GM19463 (cell line): ENCODE data around the gene CDC5L.
"Not testable (repeated sequence)": the region's sequence is repeated elsewhere in the genome, so short reads cannot be mapped to it uniquely, and the experiment has no call there.

Source experiments
- ATAC-seq: cut with Tn5 transposase; IDR thresholded peaks from one replicate; pipeline ENCODE4 v1.9.1; 2021; ENCODE audit warnings: mild to moderate bottlenecking, moderate library complexity; ENCODE audit not compliant: unreplicated experiment

The CDC5L gene

DNA sequence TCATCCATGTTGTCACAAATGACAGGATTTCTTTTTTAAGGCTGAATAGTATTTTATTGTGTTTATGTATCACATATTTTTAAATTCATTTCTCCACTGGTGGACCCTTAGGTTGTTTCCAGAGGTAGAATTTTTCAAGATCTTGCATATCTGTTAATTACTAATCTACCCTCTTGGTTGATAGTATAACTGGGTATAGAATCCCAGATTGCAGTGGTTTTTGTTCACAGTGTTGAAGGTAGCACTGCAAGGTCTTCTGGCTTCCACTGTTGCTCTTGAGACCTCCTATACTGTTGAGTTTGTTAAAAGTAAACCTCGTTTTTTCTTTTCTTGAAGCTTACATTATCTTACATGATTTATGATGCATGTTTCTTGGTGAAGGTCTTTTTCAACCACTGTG lies 22.9 kb downstream of the CDC5L start:
- no peak for ATAC-seq

DNA sequence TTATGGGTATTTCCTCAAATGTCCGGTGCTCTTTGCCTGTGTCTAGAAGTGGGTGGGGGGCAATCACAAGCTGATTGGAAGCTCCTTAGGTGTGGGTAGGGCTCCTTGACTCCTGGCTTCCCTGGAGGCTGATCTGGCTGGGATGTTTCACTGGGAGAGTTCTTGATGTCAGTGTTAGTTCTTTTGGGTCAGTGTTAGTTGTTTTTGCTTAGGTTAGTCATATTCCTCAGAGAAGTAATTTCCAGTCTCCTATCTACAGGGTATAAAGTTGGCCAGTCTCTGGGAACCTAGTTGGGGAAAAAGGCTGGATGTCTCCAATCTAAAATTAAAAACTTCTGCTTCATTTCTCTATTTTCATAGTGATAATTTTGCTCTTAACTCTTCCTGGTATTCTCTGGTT lies 23.6 kb downstream of the CDC5L start:
- no peak for ATAC-seq

DNA sequence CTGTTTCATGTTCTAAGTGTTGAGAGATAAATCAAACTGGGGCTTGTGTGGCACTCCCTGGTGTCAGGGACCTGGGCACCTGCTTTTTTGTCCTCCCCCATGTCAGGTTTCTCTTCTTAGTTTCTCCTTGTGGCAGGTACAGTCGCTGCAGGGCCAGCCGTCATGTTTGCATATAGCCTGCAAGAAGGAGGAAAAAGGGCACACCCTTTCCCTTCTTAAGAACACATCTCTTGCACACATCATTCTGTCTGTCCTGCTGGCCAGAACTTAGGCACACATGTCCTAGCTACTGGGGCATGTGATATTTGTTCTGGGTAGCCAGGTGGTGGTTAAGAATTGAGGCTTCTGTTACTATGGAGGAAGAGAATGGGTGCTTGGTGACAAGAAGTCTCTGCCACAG lies 27.9 kb downstream of the CDC5L start:
- no peak for ATAC-seq

DNA sequence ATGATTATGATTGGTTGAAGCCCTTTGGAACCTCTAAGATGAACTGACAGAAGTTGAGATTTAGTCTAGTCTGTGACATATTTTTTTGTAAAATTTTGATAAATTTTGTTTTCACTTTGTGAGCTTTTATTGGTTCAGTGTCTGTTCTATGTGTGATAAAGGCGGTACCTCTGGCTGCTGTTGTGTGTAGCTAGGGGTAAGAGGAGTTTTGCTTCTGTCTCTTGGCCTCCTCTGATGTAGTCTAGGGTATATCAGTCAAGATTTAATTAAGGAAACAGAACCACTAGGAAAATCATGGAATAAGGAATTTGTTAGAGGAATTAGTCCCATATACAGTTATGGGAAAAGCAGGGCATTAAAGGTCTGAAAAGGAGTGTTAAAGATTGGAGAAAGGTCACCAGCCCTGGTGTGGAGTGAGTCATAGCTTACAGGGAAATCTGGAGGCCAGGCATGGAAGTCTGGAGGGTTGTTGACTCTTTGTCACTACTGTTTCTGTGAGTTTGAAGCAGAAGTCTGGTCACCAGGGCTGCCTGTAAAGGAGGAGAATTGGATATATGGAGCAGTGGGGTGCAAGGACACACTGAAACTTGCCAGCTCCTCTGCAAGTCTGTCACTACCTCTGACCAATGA lies 28.5 kb downstream of the CDC5L start:
- no peak for ATAC-seq

DNA sequence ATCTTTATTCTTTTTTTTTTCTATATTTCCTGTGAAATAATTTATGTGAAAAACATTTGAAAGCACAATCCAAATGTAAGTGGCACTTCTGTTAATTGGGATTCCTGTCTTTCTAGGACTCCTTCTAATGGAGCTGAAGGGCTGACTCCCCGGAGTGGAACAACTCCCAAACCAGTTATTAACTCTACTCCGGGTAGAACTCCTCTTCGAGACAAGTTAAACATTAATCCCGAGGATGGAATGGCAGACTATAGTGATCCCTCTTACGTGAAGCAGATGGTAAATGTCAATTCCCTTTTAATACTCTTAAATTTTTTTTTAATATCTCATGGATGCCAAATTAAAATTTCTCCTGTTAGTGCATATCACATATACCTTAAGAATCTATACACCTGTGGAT lies 35.0 kb downstream of the CDC5L start:
- ATAC-seq, result no peak

DNA sequence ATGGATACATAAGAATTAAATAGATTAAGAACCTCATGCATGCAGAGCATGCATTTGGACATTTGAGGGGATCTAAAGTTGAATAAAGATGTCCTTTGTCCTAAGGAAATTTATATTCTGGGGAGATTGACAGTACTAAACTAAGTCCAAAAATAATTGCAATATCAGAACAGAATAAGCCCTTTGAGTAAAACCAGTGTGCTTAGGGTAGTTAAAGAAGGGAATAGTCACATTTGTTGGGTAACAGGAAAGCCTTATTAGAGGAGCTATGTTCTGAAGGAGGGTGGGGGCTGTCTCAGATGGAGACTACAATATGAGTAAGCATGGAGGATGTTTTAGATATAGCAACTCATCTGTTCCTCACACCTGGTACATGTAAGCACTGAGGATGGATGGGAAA lies 35.8 kb downstream of the CDC5L start:
- ATAC-seq, result no peak

DNA sequence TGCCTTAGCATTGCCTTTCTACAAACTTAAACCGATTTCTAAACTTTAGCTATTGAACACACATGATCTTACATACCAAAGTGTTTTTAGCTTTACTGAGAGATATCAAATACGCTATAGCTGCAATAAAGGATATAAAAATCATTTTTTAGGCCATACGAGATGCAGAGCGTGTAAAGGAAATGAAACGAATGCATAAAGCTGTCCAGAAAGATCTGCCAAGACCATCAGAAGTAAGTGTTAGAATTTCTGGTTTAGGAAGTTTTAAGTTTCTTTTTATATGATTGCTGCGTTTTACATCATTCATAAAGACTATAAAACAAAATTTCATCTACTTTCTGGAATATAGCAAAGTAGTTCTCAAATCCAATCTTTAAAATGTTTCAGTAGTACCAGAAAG lies 38.4 kb downstream of the CDC5L start:
- no peak for ATAC-seq

DNA sequence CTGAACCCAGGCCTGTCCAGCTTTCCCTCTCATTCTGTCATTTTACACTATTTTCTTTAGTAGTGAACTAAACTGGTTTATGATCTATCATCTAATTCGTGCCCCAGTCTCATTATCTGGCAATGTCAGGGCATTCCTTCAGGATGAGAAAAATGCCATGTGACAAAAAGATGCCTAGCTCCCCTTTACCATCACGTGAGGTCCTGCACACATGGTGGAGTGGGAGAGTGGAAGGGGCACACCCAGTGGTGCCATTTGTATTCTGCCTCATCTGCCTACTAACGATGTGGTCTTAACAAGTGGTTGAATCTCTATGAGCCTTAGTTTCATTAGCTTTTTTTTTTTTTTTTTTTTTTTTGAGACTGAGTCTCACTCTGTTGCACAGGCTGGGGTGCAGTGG lies 41.2 kb downstream of the CDC5L start:
- ATAC-seq, result no peak

DNA sequence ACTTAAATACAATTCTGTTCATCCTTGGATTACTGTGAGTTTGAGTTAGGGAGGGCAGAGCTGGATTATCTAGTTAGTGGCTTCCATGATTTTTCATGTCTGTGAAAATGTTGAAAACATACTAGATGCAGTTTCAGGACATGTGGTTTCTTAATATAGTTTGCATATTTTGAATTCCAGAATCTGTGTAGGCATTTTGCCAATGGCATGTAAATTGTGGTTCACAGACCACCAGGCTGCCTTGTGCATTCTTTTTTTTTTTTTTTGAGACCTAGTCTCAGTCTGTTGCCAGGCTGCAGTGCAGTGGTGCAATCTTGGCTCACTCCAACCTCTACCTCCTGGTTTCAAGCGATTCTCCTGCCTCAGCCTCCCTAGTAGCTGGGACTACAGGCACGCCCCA lies 42.8 kb downstream of the CDC5L start:
- ATAC-seq, result no peak

DNA sequence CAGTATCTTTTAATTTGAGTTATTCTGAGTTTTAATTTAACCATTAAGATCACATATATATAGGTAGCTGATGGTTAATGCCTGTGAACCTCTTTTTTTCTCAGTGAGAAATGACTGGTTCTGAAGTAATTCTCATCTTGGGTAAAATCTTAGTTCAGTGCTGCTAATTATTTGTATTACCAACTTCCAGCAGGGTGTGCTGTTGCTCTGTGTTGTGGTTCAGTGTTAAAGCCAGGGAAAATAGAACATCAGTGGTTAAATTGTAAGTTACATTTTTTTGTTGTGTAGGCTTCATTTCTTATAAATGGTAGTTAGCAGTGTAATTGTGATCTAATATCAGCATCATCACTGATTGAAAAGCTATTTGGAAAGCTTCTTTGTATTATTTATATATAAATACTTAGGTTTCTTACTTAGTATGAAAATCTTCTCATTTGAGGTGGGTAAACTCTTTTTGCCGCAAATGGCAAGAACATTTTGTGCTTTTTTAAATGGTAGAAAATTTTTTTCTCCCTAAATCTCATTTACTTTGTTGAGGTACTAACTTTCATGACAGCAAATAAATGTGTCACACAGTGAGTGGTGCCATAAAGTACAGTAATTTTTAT lies 43.7 kb downstream of the CDC5L start:
- ATAC-seq, result no peak

DNA sequence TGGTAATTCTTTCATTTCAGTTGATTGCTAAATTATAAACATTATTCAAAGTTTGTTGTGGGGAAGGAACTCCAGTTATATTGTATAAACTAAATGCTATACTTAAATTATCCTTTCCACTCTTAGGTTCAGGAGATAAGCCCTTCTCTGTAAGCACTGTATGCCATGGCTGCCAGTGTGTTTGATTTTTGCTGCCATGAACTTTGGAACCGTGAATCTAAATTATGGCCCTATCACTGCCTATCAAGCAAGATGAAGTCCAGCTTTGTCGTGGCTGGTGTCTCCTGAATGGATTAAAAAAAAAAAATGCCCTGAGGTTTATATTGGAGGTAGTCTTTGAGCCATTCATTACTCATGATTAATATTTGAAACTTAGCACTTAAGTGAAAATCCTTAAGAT lies 44.7 kb downstream of the CDC5L start:
- ATAC-seq, result no peak

DNA sequence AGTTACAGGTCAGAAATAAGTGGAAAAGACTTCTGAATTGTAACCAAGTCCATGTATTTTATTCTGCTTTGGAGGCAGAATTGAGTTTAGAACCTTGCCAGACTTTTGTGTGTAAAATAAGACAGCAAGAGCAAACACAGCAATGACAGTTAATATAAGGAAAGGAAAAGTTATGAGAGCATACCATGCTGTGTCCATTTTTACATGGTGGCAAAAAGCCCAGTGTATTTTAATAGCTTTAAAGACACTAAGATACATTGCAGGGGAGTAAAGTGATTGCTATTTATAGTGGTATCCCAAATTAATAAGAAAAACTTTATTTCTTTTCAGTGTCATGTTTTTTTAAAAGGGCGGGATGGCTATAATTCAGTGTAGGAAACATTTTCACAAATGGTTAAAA lies 45.2 kb downstream of the CDC5L start:
- ATAC-seq, result no peak

DNA sequence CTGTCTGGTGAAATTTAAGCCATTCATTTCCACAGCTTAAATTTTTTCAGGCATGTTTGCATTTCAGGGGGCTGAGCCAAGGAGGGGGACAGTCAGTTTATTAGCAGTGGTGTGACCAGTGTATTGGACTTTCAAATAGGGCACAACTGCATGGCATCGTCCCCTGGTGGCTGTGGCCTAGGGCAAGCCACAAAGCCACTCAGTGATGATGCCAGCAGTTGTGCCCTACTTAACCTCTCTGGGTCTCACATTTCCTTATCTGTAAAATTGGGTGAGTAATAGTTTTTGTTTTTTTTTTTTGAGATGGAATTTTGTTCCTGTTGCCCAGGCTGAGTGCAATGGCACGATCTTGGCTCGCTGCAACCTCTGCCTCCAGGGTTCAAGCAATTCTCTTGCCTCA lies 48.0 kb downstream of the CDC5L start:
- ATAC-seq, result no peak

DNA sequence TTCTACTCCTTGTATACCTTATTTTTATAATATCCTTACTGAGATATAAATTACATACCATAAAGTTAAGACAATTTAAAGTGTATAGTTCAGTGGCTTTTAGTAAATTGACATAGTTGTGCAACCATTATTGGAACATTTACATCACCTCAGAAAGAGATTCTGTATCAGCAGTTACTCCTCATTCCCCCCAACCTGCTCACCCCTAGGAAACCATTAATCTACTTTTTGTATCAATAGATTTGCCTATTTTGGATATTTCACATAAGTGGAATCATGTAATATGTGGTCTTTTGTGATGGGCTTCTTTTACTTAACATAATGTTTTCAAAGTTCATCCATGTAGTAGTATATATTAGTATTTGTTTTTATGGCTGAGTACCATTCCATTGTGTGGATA lies 51.3 kb downstream of the CDC5L start:
- no peak for ATAC-seq

DNA sequence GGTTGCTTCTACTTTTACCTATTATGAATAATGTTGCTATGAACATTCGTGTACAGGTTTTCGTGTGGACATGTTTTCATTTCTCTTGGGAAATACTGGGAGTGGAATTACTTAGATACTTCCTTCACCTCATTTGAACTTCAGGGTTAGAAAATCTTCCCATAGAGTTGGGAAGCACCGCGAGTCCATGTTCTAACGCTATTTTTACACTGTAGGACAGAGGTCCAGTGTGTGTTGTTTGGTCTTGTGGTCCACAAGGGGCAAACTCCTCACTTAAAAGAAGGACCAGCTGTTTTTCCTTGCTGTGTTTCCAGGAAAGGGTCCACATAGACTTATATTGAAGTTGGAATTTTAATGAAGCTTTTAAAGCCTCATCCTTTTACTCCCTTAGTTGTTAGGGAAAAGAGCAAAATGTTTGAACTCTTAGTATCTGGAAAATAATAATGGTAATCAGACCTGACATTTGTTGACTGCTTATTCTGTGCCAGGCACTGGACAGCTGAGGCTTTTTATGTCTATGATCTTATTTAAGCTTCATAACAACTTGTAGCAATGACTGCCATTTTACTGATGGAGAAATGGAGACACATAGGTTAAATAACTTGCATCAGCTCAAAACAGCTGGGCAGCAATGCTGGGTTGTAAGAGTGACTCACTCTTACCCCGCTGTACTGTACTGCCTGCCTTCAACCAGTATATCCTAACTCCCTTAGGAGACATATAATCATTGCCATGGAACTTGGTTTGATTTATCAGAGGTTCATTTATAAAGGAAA lies 52.0 kb downstream of the CDC5L start:
- no peak for ATAC-seq

DNA sequence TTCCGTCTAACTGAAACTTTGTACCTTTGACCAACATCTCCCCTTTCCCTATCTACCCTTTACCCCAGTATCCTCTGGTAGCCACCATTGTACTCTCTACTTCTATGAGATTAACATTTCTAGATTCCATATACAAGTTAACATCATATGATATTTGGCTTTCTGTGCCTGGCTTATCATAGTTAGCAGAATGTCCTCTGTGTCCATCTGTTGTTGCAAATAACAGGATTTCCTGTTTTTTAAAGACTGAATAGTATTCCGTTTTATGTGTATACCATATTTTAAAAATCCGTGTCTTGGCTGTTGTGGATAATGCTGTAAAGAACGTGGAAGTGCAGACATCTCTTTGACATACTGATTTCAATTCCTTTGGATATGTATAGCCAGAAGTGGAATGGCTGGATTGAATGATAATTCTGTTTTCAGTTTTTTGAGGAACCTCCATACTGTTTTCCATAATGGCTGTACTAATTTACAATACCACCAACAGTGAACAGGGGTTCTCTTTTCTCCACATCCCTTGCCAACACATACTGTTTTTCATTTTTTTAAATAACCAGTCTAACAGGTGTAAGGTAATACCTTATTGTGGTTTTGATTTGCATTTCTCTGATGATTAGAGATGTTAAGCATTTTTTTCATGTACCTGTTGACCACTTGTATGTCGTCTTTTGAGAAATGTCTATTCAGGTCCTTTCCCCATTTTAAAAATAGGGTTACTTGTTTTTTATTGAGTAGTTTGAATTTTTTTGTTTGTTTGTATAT lies 53.8 kb downstream of the CDC5L start:
- ATAC-seq, result no peak

DNA sequence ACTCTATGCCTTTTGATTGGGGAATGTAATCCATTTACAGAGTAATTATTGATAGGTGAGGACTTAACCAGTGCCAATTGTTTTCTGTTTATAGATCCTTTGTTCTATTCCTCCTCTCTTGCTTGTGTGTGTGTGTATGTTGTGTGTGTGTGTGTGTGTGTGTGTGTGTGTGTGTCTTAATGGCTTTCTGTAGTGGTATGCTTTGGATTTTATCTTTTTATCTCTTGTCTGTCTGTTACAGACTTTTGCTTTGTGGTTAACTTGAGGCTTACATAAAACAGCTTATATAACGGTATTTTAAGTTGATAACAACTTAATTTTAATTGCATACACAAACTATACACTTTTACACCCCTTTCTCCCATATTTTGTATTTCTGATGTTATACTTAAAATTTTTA lies 54.7 kb downstream of the CDC5L start:
- no peak for ATAC-seq

DNA sequence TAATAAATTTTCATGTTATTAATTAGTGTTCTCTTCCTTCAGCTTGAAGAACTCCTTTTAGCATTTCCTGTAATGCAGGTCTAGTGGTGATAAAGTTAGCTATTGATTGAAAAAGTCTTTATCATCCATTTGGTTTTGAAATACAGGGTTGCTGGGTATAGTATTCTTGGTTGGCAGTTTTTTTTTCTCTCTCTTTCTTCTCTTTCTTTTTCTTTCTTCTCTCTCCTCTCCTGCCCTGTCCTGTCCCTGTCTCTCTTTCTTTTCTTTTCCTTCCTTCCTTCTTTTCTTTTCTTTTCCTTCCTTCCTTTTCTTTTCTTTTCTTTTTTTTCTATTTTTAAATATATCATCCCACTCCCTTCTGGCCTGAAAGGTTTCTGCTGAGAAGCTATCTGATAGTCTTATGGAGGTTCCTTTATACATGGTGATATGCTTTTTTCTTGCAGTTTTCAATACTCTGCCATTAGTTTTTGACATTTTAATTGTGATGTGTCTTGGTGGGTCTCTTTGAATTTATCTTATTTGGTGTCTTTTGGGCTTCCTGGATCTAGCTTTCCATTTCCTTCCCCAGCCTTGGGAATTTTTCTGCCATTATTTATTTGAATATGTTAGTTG lies 55.4 kb downstream of the CDC5L start:
- ATAC-seq, result no peak

DNA sequence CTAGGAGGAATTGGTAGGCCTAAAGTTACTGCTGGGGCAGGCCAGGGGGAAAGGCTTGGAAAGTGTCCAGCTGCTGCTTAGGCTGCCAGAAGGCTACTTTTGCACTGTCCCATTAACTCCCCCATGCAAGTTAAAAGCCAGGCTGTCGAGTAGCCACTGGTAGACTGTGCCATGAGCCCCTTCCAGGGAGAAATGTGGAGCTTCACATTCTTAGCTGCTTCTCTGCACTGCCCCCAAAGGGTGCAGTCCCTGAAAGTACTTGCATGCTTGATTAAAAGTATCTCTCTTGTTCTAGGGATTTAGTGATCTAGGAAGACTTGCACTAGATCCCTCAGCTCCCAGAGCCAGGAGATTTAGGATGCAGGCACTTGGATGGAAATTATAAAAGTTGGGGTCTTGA lies 57.3 kb downstream of the CDC5L start:
- ATAC-seq, result no peak

DNA sequence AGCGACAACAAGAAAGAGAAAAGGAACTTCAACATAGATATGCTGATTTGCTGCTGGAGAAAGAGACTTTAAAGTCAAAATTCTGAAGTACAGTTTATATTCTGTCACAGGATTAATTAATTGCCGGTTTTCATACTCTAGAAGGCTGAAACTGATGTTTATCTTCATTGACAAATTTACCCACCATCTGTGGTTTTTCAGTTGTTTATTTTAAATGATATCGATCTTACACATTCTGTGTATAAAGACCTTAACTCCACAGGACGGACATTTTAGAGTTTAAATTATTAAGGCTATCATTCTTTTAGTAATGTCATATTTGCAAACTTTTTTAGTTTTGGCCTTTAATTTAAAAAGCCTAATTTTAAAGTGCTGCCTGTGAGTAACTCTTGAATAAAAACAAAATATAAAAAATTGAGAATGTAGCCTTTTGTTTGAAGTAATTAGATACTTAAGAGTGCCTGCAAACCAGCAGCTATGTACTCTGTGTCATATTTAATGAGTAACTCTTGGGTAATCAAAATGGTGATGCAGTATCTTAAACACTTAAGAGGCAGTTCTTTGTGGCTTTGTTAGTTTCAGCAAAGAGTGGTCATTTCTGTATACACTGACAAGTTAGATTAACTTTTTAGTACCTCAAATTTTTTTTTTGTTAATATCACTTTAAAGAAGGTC lies 59.3 kb downstream of the CDC5L start:
- no peak for ATAC-seq

DNA sequence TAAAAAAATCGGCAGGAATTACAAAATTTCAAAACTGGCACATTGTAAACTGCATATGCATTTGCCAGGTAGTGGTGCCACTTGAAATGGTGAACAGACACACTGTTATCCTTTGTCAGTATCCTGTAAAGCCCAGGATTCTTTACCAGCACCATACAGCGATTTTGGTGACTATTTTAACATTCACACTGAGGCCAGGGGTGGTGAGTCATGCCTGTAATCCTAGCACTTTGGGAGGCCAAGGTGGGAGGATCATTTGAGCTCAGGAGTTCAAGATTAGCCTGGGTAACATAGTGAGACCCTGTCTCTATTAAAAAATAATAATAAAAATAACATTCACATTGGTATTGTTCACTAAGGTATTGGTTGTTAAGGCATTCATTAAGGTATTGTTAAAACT lies 61.7 kb downstream of the CDC5L start:
- not testable (repeated sequence) for ATAC-seq
